HG02943 (cell line): Measurements from ENCODE around the gene USP6.
"Not testable (repeated sequence)": the region's sequence is repeated elsewhere in the genome, so short reads cannot be mapped to it uniquely, and the experiment has no call there.

Experiments
- ATAC-seq: cut with Tn5 transposase; IDR thresholded peaks from one replicate; pipeline ENCODE4 v1.9.1; 2021; ENCODE audit warnings: mild to moderate bottlenecking, low read depth, moderate library complexity; ENCODE audit not compliant: unreplicated experiment

Gene USP6

DNA sequence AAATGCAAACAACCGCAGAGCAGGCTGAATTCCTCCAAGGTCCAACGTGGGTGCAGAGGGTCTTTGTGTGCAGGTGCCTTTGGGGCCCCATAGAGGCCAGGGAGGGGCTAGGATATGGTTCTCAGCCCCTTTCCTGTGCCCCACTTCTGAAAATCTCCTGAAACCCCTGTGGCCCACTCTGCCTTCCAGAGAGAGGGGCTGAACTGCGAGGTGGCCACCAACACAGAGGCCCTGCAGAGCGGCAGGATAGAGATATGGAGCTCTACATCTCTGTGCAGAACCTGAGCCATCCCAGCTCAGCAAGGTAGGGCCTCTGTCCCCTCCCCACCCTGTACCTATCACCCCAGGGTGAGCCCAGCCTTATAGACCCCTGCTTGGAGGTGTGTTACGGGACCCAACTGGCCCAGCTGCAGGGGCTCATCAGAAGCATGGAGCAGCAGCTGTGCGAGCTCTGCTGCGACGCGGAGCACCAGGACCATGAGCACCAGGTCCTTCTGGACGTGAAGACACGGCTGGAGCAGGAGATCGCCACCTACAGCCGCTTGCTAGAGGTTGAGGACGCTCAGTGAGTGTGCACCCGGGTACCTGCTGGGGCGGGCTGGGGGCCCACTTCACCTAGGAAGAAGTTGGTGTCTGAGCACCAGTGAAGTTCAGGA, 5.5 kb downstream of the USP6 start:
- ATAC-seq = no peak

DNA sequence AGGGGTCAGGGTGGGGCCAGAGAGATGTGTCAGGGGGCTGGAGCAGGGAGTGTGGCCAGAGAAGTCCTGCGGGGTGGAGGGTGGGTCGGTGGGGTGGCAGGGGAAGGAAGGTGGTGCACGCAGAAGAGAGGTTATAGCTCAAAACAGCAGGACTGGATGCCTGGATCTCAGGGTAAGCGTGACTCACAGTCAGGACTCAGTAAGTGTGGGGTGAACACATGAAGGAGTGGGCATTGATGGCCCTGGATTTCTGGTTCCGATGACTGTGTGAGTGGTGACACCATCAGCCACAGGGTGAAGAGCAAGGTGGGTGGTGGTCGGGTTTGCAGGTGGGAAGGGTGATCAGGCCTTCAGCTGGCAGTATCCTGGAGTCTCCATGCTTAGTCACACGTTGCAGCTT, 6.2 kb downstream of the USP6 start:
- ATAC-seq = not testable (repeated sequence)

DNA sequence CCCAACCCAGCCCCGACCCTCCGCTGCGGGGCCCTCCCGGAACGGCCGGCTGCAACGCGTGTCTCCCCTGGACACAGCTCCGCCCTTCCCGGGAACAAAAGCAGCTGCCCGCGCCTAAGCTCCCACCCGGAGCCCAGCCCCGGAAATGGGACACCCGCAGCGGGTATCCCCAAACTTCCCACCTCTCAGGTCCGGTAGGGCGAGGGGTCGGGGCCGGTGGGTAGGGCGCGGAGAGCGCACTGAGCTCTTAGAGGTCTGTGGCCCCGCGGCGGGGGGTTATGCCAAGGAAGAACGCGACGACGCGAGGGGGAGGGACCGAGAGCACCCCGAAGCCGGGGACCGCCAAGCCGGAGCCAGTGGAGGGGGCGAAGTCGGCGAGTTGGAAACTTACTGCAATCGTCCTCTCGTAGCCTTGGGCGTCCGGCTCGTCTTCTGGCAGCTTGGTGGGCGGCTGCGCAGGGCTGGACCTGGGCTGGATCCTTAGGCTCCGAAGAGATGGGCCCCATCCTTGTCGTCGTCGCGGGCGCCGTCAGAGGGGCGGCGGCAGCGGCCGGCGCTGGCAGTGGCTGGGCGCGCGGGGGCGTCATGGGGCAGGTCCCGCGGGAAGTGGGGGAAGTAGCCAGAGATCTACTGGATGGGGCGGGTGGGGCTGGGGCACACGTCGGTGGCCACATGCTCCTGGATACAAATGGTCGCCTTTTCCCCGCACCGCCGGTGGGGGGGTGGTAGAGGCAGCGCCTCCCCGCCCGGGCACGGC, 6.9 kb downstream of the USP6 start:
- ATAC-seq = no peak

DNA sequence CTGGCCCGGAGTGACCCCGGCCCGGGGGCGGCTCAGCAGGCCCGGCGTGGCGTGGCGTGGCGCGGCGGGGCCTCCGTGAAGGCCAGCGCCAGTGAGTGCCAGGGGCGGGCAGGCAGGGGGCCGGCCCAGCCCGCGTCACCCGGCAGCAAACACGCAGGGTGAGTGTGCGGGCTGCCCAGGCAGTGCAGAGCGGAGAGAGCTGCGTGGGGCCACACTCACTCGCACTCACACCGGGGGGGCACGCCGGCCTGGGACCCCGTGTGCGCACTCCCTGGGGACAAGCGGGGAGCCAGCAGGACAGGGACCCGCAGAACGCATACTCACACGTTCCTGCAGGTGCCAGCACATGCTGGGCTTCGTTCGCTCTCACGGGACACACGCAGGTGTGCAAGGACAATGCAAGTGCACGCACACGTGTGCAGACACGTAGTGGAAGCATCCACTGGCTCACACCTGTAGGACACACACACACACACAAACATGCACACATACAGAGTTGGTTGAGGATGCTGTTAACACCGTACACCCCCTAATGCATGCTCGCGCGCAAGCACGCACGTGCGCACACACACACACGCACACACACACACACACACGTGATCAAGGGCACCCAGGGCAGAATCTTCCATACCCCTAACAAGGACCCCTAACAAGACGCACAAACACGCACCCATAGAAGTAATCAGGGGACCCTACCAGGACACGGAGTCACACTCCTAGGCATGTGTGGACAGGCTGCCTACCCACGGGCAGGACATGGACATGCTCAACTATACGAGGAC, 7.7 kb downstream of the USP6 start:
- no peak for ATAC-seq

DNA sequence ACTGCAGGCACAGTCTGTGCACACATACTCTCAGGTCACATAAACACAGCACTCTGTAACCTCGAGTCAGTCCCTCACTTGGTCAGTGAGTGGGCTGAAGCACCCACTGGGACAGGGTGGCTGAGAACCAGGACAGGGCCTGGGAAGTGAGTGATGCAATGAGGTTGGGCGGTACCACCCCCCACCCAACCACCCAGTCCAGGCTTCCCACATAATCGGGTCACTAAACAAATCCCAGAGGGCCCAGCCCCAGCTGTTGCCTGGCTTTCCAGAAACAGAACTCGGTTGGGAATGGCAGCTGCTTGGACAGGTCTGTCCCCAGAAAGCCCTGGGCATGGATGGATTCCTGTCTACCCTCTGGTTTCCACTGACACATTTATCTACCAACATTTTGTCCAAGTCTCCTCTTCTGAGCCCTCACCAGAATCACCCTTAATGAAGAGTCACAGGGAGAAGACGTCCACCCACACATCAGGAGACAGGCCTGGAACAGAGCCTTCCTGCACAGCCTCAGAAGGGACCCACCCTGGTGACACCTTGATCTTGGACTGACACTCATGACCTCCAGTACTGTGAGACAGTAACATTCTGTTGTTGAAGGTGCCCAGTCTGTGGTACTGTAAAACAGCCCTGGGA, 8.4 kb downstream of the USP6 start:
- not testable (repeated sequence) for ATAC-seq

DNA sequence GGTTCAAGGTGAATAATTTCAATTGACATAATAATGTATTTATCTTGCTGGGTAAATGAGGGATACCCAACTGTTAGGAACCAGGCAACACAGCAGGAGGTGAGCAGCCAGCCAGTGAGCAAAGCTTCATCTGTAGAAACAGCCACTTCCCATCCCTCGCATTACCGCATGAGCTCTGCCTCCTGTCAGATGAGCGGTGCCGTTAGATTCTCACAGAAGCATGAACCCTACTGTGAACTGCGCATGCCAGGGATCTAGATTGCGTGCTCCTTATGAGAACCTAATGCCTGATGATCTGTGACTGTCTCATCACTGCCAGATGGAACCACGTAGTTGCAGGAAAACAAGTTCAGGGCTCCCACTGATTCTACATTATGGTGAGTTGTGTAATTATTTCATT, 9.1 kb downstream of the USP6 start:
- not testable (repeated sequence) for ATAC-seq

DNA sequence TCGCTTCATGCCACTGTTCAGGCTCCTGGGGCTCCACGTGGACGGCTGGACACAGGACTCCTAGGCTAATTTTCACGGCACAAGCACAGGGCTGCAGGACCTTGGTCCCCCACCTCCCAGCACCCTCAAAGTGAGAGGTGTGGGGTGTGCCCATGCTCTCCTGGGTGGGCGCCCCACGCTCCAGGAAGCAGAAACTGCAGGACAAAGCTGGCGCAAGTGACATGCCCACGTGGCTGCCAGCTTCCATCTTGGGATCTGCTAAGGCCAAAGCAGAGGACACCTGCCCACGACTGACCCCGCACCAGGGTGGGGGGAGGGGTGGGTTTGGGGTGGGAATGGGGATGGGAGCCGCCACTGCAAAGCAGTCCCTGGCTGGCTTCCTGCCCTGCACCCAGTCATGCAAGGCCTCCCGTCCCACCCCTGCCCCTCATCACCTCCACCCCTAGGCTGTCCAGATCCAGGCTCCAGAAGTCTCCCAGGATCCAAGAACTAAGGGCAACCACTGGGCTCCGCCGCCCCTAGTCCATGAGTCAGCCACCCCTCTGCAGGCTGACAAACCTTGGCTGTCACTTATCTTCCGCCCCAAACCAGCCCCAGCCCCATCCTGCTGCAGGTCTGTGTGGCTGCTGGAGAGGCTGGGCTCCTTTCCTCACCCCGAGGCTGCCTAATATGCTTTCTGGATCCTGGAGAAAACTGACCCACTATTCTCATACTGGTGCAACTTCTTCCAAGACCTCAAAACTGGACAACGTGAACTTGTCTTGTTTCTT, 11.1 kb downstream of the USP6 start:
- ATAC-seq = no peak

DNA sequence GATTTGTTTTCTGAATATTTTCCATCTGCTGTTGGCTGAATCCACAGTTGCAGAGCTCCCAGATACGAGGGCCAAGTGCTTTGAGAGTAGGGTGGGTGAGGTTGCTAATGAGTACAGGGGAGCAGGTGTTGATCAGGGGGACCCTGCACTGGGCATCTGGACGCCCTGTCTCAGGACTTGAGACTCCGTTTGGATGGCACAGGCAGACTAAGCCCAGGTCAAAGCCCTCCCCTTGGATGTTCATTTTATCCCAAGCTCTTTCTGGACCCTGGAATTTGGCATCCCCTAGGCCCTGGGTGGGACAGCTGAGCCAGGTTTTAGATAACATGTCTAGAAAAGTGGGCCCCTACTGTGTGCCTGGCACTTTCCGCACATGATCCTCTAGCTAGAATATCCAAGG, 12.1 kb downstream of the USP6 start:
- ATAC-seq = no peak

DNA sequence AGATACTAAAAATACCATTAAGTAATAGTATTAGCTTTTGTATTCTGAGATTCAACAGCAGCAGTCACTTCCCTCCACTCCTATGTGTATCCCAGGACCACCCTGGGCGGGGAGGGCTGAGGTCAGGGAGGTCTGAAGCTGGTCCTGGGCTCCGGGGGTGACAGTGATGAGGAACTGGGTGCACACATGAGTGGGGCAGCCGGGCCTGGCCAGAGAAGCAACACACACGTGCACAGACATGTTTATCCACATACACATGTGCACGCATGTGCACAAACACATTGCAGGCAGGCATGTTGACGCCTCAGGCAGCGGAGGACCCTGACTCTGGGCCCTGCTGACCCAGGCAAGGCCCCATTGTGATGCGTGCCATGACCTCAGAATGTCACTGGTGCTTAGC, 12.6 kb downstream of the USP6 start:
- not testable (repeated sequence) for ATAC-seq

DNA sequence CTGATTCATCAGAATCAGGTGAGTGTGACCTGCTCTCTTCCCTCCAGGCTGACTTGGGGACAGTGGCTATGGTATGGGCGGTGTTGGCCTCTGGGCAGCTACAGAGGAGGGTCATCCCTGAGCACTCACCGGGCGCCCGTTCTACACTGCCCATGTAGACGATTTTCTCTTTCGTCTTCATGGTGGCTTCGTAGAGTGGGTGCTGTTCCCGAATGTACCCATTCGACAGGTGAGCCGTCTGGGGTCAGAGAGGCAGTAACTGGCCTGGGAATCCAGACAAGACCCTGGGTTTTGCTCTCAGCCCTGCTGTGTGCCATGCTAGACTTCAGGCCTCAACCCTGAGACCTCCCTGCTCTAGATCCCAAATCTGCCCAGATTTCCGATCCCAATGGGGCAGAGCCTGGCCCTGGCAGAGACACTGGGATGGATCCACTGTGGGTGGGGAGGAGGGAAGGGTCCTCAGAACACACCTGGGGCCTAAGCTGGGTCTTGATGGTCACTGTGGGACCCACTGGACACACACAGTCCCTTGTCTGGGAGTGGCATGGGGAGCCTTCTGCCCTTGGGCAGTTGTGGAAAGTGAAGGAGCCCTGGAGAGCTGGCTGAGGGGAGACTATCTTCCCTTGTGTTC, 13.2 kb downstream of the USP6 start:
- ATAC-seq = no peak

DNA sequence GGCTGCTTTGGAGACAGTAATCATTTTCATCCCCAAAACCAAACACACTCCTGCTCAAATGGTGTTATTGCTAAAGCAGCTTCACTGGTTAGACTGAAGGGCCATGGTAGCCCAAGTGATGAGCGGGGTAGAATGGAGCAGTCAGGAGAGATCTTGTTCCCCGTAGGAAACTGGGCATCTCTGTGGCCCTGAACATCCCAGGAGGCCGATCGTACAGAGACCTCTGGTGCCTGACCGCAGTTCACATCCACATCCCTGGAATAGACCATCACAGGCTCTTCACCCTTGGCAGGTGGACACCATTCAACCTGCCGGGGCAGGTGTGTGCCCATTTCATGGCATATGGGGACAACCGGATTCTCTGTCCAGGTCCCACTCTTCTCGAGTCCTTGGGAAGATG, 13.9 kb downstream of the USP6 start:
- not testable (repeated sequence) for ATAC-seq

DNA sequence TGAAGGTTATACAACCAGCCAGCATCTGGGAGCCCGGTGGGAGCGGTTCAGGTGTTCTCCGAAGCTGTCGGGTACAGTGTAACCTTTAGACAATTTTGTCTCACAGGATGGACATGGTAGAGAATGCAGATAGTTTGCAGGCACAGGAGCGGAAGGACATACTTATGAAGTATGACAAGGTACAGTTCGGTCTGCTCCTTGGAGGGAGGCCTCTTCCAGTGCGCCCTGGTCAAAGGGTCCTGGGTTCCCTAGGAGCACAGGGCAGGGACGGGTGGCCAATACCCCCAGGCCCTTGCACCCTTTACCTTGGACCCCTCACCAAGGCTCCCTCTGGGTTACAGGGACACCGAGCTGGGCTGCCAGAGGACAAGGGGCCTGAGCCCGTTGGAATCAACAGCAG, 14.4 kb downstream of the USP6 start:
- not testable (repeated sequence) for ATAC-seq

DNA sequence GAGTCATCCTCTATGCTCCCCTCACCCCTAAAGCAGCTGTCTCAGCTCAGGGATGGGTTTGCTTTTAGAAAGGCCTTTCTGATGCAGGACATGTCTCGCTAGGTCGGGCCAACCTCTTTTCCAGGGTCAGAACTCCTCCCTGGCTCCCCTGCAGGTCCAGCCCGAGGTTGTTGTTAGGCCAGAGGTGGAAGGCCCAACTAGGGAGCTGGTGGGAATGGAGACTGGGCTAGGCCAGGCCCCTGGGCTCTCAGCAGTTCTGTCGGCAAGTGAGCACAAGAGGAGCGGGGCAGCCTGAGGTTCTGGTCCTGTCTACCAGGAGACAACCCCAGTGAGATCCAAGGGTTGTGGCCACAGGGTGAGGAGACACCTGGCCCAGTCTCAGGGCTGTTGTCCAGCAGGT, 14.9 kb downstream of the USP6 start:
- not testable (repeated sequence) for ATAC-seq

DNA sequence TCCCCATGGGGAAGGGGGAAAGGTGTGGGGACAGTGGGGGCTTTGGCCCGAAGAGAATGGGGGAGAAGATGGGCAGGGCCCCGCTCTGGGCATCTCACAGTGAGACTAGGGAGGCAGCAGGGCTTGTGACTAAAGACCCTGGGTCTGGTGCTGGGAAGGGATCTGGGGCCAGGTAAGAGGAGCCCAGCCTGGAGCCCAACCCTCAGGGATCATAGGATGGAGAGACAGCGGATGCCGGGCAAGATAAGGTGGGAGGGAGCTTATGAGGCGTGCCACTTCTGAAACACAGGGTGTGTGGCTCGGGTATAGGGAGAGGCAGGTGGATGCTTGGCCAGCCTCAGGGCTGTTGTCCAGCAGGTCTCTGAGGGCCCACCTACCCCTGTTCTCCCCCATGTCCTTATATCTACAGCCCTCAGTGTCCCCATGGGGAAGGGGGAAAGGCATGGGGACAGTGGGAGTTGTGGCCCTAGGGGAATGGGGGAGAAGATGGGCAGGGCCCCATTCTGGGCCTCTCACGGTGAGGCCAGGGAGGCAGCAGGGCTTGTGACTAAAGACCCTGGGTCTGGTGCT, 15.4 kb downstream of the USP6 start:
- no peak for ATAC-seq

DNA sequence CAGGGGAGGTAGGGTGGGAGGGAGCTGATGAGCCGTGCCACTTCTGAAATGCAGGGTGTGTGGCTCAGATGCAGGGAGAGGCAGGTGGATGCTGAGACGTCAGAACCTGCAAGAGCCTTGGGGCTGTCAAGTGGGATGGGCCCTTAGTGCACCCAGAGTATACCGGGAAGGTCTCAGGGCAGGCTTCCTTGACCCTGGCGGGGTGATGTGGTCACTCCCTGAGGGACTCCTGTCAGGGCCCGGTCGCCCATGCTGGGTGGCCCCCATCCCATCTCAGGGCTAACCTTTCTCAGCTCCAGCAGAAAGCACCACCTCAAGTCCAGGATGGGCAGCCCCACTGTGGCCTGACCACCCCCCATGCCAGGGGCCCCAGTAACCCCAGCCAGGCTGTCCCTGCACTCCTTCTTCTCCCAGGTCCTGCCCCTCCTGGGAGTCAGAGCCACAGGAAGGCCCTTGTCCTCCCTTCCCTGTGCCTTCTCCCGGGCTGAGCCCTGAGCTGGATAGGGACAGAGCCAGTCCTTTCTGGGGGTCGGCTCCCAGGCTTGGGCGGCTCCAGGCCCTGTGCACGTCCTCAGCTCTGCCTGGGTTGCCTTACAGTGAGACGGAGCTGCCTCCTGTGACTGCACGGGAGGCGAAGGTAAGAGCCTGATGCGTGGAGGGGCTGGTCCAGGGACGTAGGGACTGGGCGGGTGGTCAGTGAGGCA, 16.1 kb downstream of the USP6 start:
- ATAC-seq = not testable (repeated sequence)

DNA sequence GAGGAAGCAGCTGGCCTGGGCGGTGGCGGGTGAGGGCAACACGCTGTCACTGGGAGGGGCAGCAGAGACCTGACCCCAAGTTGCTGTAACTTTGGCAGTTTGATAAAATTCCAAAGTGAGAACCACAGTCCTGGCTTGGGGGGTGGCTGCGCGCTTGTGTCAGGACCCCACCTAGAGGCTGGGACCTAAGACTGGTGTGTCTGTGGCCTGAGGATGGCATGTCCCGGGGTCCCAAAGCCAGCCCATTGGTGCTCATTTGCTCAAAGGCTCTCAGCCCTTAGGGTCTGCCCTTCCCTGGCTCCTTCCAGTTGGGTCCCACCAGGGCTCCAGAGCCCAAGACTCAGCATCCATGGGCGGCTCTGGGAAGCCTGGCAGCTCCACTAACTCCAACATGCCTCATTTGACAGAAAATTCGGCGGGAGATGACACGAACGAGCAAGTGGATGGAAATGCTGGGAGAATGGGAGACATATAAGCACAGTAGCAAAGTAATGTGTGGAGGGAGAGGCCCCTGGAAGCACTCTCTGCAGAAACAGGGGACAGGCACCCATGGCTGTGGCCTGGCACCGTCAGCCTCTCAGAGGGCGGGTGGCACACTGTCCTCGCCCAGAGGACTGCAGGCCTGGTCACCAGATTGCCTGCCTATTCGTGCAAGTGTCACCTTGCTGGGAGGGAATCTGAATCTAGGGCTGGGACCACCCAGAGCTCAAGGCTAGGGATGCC, 16.8 kb downstream of the USP6 start:
- ATAC-seq = not testable (repeated sequence)

DNA sequence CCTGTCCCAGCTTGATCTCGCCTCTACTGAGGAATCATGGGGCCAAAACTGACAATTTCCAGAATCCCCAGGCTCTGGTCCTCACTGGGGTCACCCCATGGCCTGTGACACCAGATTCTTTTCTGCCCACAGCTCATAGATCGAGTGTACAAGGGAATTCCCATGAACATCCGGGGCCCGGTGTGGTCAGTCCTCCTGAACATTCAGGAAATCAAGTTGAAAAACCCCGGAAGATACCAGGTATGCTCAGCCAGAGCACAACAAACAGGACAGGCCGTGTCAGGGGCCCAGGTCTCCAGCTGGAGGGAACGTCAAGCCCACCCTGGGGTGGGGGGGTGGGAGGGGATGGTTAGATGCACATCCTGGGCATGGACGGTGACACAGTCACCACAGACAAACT, 17.5 kb downstream of the USP6 start:
- ATAC-seq = no peak

DNA sequence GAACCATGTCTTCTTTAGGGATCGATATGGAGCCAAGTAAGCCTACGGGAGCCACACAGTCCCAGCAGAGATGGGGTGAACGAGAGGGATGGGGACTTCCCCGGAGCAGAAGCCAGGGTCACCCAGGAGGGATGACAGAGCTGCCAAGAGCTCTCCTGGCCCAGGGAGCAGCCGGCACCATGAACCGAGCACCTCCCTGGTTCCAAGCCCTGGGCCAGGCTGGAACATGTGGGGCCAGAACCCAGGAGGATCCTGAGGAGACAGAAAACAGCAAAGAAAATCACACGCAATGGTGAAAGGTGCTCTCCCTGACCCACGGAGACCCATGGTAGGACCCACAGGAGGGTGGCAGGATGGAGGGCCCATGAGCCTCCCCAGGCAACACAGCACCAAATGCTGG, 18.1 kb downstream of the USP6 start:
- not testable (repeated sequence) for ATAC-seq
